Brain microvascular endothelial cell (primary cell): Measurements from ENCODE around the gene OGFOD1.
A peak's percentile ranks its signal among the peaks of the same experiment; 100 is the strongest.

ENCODE experiments used
- DNase-seq: peaks from one replicate; pipeline ENCODE4 v3.0.0-alpha.2; 2020
- H3K27ac ChIP-seq: fragments of 250-450 bp; sonication (Bioruptor Pico); 2 replicates; pipeline ENCODE4 v1.5.1; 2020; ENCODE audit warnings: mild to moderate bottlenecking, moderate library complexity
- H3K27me3 ChIP-seq: fragments of 250-450 bp; sonication (Bioruptor Pico); replicated peaks from 2 replicates; pipeline ENCODE4 v1.5.1; 2020; ENCODE audit warnings: mild to moderate bottlenecking
- H3K36me3 ChIP-seq: fragments of 250-450 bp; sonication (Bioruptor Pico); replicated peaks from 2 replicates; pipeline ENCODE4 v1.5.1; 2020; ENCODE audit warnings: mild to moderate bottlenecking
- H3K4me3 ChIP-seq: 2 replicates; pipeline ENCODE4 v1.5.1; 2011; ENCODE audit warnings: low read depth, mild to moderate bottlenecking, control low read depth, low read length, moderate library complexity
- CTCF ChIP-seq: IDR thresholded peaks from 2 replicates; pipeline ENCODE4 v1.5.1; 2011; ENCODE audit warnings: low read depth, mild to moderate bottlenecking, moderate library complexity, low read length, control low read depth, inconsistent platforms; ENCODE audit errors: missing control alignments
- in situ Hi-C: cut with HindIII; loops from 2 replicates; pipeline ENCODE4 v1.10.0; 2017; ENCODE audit warnings: low sequenced_read_pairs, low pct_ligation_motif_present

The OGFOD1 gene

GRCh38 chr16:56493815-56494214 is 42.5 kb downstream of the OGFOD1 start:
- Histone ChIP-seq H3K36me3 (peaks cover 9% of the 10 kb centered on the region), H3K27ac (no peak overlapping the region), H3K4me3 (no peak overlapping the region), H3K27me3 (no peaks in the 10 kb centered on the region)
- in situ Hi-C loops: no loop called here
- no peak for TF ChIP-seq CTCF
- no peak for DNase-seq

GRCh38 chr16:56505181-56505580 is 53.8 kb downstream of the OGFOD1 start:
- no peak for DNase-seq
- no peak for TF ChIP-seq CTCF
- peaks cover 26% of the 10 kb centered on the region for H3K36me3 ChIP-seq

GRCh38 chr16:56506941-56507340 is 55.6 kb downstream of the OGFOD1 start:
- no peak overlapping the region for H3K4me3 ChIP-seq
- no peak for TF ChIP-seq CTCF
- in situ Hi-C loops: no loop called here
- H3K27me3 ChIP-seq: no peaks in the 10 kb centered on the region
- no peak for DNase-seq
- peak overlapping the region; percentile 59 for H3K27ac ChIP-seq
- peaks cover 13% of the 10 kb centered on the region for H3K36me3 ChIP-seq

More at GRCh38 chr16:56505181-56505580, 53.8 kb downstream of the OGFOD1 start:
- in situ Hi-C loops: no loop called here
- Histone ChIP-seq H3K27ac (no peak overlapping the region), H3K27me3 (no peaks in the 10 kb centered on the region), H3K4me3 (no peak overlapping the region)

GRCh38 chr16:56510544-56510943 is 59.2 kb downstream of the OGFOD1 start:
- DNase-seq: no peak
- Histone ChIP-seq H3K27ac (no peak overlapping the region), H3K27me3 (no peaks in the 10 kb centered on the region), H3K36me3 (peaks cover 7% of the 10 kb centered on the region), H3K4me3 (no peak overlapping the region)
- no peak for TF ChIP-seq CTCF
- in situ Hi-C loops: no loop called here

GRCh38 chr16:56512025-56512424 is 60.7 kb downstream of the OGFOD1 start:
- in situ Hi-C loops: no loop called here
- no peak for TF ChIP-seq CTCF

GRCh38 chr16:56513091-56513490 is 61.7 kb downstream of the OGFOD1 start:
- no peak for TF ChIP-seq CTCF
- H3K4me3 ChIP-seq: no peak overlapping the region
- no peaks in the 10 kb centered on the region for H3K27me3 ChIP-seq
- DNase-seq: no peak
- peaks cover 7% of the 10 kb centered on the region for H3K36me3 ChIP-seq
- in situ Hi-C loops: no loop called here
- no peak overlapping the region for H3K27ac ChIP-seq

More at GRCh38 chr16:56512025-56512424, 60.7 kb downstream of the OGFOD1 start:
- Histone ChIP-seq H3K36me3 (peaks cover 7% of the 10 kb centered on the region), H3K4me3 (no peak overlapping the region), H3K27ac (no peak overlapping the region), H3K27me3 (no peaks in the 10 kb centered on the region)
- no peak for DNase-seq
